ENCODE data around the gene MLXIPL. TPM values are rescaled to one million over a fixed set of nuclear protein-coding genes. Genes with fewer than 3 reads are reported as not detected.

The MLXIPL gene
- total RNA-seq (ENCODE audit: low replicate concordance), result 0.87 and 0.90 TPM in 2 replicates

- H3K4me2 ChIP-seq, result peak within 1 kb of the TSS; percentile 88
- peaks cover 53% of the 10 kb centered on the region for H3K27me3 Mint-ChIP-seq (ENCODE audit: insufficient read depth, low read depth)
- H3K27me3 ChIP-seq, result peaks cover 71% of the 10 kb centered on the region
- peaks cover 4% of the 10 kb centered on the region for H3F3A ChIP-seq (ENCODE audit: low read depth)
- no peak within 1 kb of the TSS for H3K9ac ChIP-seq
- H3K4me1 ChIP-seq, result peaks cover 15% of the 10 kb centered on the region
- no peaks in the 10 kb centered on the region for H3K9me3 Mint-ChIP-seq
- H3K36me3 Mint-ChIP-seq, result no peaks in the 10 kb centered on the region
- H3K79me2 ChIP-seq (ENCODE audit: low read depth), result no peaks in the 10 kb centered on the region
- H3K36me3 ChIP-seq, result no peaks in the 10 kb centered on the region
- no peaks in the 10 kb centered on the region for H3K9me3 ChIP-seq (ENCODE audit: low read depth)
- peak within 1 kb of the TSS; percentile 79 for H3K4me3 Mint-ChIP-seq
- H2AFZ ChIP-seq (replicated peaks), result peak within 1 kb of the TSS; percentile 82
- peaks cover 9% of the 10 kb centered on the region for H3K4me1 Mint-ChIP-seq
- H4K20me1 ChIP-seq (ENCODE audit: low read depth), result peaks cover 13% of the 10 kb centered on the region
- DNase-seq (ENCODE audit: low spot score), result peak; percentile 97
- no peak within 1 kb of the TSS for H3K27ac ChIP-seq
- no peak within 1 kb of the TSS for H3K27ac Mint-ChIP-seq
- no peak for TF ChIP-seq CTCF (IDR thresholded peaks at IDR 0.05)
- TF ChIP-seq EZH2phosphoT487 (IDR thresholded peaks at IDR 0.05), result peak; percentile 55
- peak; percentile 94 for TF ChIP-seq EZH2 (IDR thresholded peaks at IDR 0.05)
- H3K4me3 ChIP-seq, result peak within 1 kb of the TSS; percentile 59
Observed at GRCh38 chr7:73623798-73624668, at the start of gene MLXIPL. Gene MLXIPL (minus strand): TSS chr7:73624522. CDS start chr7:73624492, 30 bp downstream.

- TF ChIP-seq EZH2phosphoT487 (IDR thresholded peaks at IDR 0.05) (no peak), CTCF (IDR thresholded peaks at IDR 0.05) (no peak), EZH2 (IDR thresholded peaks at IDR 0.05) (no peak)
- H3K4me2 ChIP-seq, result no peak overlapping the region
- DNase-seq (ENCODE audit: low spot score), result no peak
- no peaks in the 10 kb centered on the region for H3K36me3 ChIP-seq
- no peaks in the 10 kb centered on the region for H3K79me2 ChIP-seq (ENCODE audit: low read depth)
- H4K20me1 ChIP-seq (ENCODE audit: low read depth), result peaks cover 20% of the 10 kb centered on the region
- no peak overlapping the region for H3K9ac ChIP-seq
- no peaks in the 10 kb centered on the region for H3K9me3 ChIP-seq (ENCODE audit: low read depth)
- peaks cover 8% of the 10 kb centered on the region for H3K4me1 ChIP-seq
- no peaks in the 10 kb centered on the region for H3K27me3 ChIP-seq
- Mint-ChIP-seq H3K4me1 (peaks cover 13% of the 10 kb centered on the region), H3K36me3 (peaks cover 7% of the 10 kb centered on the region), H3K9me3 (no peaks in the 10 kb centered on the region), H3K27ac (no peak overlapping the region), H3K27me3 (ENCODE audit: insufficient read depth, low read depth) (peaks cover 3% of the 10 kb centered on the region), H3K4me3 (no peak overlapping the region)
- H3F3A ChIP-seq (ENCODE audit: low read depth), result peaks cover 7% of the 10 kb centered on the region
- no peak overlapping the region for H2AFZ ChIP-seq (replicated peaks)
- no peak overlapping the region for H3K4me3 ChIP-seq
- H3K27ac ChIP-seq, result no peak overlapping the region
Observed at GRCh38 chr7:73671857-73672445, 47.6 kb upstream of the MLXIPL start.

- Histone ChIP-seq H4K20me1 (ENCODE audit: low read depth) (peaks cover 20% of the 10 kb centered on the region), H2AFZ (replicated peaks) (no peak overlapping the region), H3K4me3 (no peak overlapping the region), H3K27me3 (no peaks in the 10 kb centered on the region), H3K79me2 (ENCODE audit: low read depth) (no peaks in the 10 kb centered on the region), H3F3A (ENCODE audit: low read depth) (peaks cover 11% of the 10 kb centered on the region), H3K4me1 (peaks cover 8% of the 10 kb centered on the region), H3K27ac (no peak overlapping the region), H3K9ac (no peak overlapping the region), H3K9me3 (ENCODE audit: low read depth) (no peaks in the 10 kb centered on the region), H3K36me3 (no peaks in the 10 kb centered on the region), H3K4me2 (no peak overlapping the region)
- H3K27me3 Mint-ChIP-seq (ENCODE audit: insufficient read depth, low read depth), result peaks cover 4% of the 10 kb centered on the region
- no peak for DNase-seq (ENCODE audit: low spot score)
- TF ChIP-seq EZH2phosphoT487 (IDR thresholded peaks at IDR 0.05), result no peak
- no peak for TF ChIP-seq CTCF (IDR thresholded peaks at IDR 0.05)
- no peak for TF ChIP-seq EZH2 (IDR thresholded peaks at IDR 0.05)
- peaks cover 7% of the 10 kb centered on the region for H3K36me3 Mint-ChIP-seq
- peaks cover 13% of the 10 kb centered on the region for H3K4me1 Mint-ChIP-seq
- H3K4me3 Mint-ChIP-seq, result no peak overlapping the region
- no peaks in the 10 kb centered on the region for H3K9me3 Mint-ChIP-seq
- H3K27ac Mint-ChIP-seq, result no peak overlapping the region
Observed at GRCh38 chr7:73671322-73671661, 47.0 kb upstream of the MLXIPL start.

All from neural progenitor cell (in vitro differentiated cells).